Renal cortical epithelial cell (primary cell): ENCODE measurements around the gene ABCC4. TPM values are rescaled to one million over a fixed set of nuclear protein-coding genes. Genes with fewer than 3 reads are reported as not detected.
"Not testable (repeated sequence)": the region's sequence is repeated elsewhere in the genome, so short reads cannot be mapped to it uniquely, and the experiment has no call there.

ENCODE experiments used
- DNase-seq: peaks from one replicate; pipeline ENCODE4 v3.0.0-alpha.2; 2011; ENCODE audit warnings: low read depth
- total RNA-seq: library from RNA; depleted of rRNA; stranded (reverse); fragments of >200 nt; gene quantifications from 2 replicates; pipeline ENCODE4 v1.2.3, GENCODE V29; 2014

Gene ABCC4
- total RNA-seq, 1 donor from 2014 or later: 145 TPM

DNA sequence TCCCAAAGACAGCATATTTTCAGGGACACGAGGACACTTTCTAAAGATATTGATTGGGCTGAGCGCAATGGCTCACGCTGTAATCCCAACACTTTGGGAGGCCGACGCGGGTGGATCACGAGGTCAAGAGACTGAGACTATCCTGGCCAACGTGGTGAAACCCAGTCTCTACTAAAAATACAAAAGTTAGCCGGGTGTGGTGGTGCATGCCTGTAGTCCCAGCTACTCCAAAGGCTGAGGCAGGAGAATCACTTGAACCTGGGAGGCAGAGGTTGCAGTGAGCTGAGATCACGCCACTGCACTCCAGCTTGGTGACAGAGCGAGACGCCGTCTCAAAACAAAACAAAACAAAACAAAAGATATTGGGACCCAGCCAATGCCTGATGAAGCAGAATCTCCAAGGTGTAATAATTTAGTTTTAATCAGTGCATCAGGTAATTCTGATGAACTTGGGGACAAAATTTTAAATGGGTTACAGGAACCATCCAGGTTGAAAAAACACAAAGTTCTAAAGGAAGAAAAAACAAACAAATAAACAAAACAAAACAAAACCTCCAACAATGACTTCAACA is 100.8 kb downstream of the ABCC4 start:
- not testable (repeated sequence) for DNase-seq

DNA sequence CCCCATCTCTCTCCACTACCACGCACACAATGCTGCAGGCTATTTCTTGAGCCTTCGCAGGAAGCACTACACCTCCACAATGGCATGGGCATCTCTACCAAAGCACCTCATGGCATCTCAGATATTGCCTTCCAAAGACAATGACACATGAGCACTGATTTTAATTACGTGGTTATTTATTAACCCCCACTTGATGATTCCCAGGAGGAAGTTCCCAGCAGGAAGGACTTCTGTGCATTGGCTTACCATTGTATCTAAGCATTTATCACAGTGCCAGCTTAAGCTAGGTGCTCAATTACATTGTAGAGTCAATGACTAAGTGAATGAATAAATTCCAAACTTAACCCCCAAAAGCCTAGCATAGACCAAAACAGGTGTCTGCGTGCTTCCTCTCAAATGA is 101.4 kb downstream of the ABCC4 start:
- DNase-seq: peak; percentile 91

DNA sequence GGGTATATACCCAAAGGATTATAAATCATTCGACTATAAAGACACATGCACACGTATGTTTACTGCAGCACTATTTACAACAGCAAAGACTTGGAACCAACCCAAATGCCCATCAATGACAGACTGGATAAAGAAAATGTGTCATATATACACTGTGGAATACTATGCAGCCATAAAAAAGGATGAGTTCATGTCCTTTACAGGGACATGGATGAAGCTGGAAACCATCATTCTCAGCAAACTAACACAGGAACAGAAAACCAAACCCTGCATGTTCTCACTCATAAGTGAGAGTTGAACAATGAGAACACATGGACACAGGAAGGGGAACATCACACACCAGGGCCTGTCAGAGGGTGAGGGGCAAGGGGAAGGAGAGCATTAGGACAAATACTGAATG is 102.6 kb downstream of the ABCC4 start:
- not testable (repeated sequence) for DNase-seq

DNA sequence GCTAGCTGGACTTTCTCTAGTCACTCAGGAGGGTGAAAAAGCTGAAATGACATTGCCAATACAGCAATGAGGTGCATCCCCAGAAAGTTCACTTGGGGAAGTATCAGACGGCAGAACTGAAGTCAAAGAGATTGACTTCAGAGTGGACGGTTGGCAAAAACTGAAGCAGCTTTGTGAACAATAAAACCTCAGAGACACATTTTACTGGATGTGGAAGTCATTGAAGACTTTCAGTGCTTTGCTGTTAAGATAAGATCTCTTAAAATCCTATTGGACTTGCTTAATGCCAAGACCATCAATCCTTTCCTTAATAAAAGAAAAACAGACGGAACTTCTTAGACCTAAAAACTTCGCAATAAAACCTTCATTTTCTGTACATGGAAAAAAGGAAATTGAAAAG is 103.7 kb downstream of the ABCC4 start:
- DNase-seq: no peak

DNA sequence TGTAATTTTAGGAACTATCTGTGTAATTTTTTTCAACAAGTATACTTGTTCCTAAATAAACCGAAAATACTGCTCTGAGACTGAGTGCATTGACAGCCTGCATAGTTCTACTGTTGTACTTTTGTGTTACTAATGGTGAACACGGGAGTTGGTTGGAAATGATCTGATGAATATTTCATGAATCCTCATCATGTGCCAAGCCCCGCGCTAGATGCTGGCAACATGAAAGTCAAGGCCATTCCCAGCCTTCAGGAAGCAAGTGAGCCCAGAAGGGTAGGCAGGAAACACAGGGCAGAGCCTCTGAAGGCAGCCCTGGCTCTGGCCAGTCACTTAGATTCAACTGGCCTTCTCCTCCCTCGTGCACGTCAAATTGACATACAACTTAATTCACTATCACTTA is 106.1 kb downstream of the ABCC4 start:
- DNase-seq: peak; percentile 51

DNA sequence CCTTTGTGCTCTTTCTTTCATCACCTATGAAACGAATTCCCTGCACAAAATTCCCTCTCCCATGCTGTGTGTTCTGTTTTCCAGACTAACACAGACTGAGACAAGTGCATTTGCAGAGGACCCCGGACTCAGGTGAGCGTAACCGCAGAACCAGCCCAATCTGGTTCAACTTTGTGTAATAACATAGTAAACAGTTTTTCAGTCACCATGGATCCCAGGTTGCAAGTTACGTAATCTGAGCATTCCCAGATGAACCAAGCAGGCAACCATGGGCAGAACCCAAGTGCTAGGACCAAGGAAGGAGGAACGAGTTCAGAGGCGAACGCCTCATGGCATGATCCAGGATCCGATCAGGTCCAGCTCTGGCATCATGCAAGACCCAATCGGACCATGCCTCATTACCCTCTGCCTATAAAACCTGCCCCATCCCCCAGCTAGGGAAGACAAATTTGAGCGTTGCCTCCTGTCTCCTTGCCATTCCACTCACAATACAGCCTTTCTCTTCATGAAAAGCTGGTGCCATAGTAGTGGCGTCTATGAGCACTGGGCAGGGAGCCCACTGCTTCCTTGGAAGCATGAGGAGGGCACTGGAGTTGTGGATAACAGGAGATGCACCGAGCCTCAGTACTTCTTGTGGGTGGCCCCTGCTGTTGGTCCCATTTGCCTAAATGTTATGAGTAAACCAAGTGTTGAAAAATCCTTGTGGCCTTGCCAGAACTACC is 107.6 kb downstream of the ABCC4 start:
- peak; percentile 88 for DNase-seq

DNA sequence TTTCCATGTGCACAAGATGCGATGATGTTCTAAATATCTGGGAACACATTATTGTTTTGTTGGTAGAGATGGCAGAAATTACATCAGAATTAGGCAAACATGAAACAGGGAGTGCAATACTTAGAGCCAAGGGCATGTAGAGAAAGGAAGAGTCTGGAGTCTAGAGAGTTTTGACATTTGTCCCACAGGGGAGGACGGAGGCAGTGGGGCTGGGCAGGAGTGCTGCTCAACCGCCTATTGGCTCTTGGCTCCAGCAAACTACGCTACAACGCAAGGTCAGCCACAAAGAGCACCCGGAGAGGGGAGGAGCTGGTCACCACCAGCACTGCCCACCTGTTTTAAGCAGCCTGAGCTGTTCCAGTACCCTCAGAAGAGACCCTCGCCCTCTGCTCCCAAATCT is 108.3 kb downstream of the ABCC4 start:
- no peak for DNase-seq

DNA sequence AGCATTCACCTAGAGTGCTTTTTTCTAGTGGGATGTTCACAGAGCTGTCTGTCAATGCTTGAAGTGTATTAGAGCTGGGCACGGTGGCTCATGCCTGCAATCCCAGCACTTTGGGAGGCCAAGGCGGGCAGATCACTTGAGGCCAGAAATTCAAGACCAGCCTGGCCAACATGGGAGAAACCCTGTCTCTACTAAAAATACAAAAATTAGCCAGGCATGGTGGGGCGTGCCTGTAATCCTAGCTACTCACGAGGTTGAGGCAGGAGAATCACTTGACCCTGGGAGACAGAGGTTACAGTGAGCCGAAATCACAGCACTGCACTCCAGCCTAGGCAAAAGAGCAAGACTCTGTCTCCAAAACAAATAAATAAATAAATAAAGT is 108.7 kb downstream of the ABCC4 start:
- not testable (repeated sequence) for DNase-seq

DNA sequence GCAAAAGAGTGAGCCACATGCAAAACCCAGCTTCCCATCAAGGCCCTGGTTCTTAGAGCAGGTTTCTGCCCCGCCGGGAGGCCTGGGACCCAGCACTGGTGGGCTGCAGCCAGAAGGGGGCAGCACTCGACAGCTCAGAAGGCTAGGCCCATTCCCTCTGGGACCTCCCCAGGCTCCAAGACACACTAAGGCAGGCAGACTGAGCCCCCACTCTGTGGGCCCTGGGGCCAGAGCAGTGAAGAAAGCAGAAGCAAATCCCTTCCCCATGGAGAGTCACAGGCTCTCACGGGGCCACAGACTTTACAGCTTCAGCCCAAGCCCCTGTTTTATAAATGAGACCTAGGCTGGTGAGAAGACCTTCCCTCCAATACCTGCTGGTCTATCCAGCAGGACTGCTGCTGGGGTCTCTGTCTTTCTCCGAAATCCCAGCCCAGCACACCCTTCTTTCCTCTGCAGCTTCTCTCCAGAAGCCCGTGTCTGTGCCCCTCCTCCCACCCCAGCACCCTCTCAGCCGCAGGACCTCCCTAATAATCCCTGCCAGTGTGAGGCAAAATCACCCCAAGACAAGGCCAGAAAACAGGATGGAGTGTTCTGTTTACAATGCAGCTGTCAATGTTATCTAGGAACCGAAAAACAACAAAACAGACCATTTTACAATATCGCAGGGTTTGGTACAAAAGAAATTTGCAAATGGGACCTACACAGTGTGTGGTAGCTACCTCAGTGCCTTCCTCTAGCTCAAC is 109.3 kb downstream of the ABCC4 start:
- peak; percentile 64 for DNase-seq

DNA sequence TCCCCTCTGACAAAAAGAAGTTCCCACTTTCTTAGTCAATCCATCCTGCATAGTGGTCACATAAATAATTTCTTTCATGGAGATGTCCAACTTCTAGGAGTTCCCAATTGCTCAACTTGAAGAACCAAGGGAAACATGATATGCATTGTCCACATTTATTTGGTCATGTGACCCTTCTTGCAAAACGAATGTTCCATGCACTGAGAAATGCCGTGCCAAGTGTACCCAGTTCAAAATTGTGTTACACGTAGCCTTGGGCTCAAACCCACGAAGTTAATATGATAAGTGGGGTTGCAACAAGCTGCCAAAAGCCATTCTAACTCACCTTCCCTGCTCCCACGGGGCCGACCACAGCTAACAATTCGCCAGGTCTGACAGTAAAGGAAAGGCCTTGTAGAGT is 113.1 kb downstream of the ABCC4 start:
- peak; percentile 16 for DNase-seq

DNA sequence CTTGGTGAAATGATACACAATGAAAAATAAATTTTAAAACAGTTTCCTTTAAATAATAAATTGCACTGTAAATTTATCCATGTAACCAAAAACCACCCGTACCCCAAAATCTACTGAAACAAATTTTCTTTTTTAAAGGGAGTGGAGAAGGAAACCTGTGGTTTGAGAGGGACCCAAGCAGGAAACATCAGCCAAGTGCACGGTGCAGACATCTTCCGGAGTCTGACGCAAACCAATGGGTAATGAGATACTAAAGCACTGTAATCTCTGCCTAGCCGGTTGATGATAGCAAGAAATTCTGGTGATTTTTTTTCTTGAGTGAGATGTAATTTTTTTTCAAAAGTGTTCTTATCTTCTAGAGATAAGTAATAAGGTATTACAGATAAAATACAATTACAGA is 115.4 kb downstream of the ABCC4 start:
- no peak for DNase-seq

DNA sequence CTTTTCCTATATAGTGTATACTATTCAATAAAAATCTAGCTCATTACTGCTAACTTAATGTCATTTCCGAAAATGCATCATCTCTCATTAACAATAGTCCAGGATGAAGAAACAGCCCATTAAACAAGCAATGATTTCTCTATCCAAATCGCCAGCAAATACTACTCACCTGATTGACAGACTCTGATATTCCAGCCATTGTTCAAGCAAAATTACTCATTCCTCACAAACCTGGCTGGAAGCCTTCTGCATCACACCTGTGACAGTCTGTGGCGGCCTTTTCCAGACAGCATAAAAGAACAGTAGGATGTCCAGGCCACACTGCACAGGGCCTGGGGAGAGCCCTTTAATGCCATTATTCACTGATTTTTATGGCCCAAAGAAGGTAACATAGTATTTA is 115.9 kb downstream of the ABCC4 start:
- DNase-seq: no peak

DNA sequence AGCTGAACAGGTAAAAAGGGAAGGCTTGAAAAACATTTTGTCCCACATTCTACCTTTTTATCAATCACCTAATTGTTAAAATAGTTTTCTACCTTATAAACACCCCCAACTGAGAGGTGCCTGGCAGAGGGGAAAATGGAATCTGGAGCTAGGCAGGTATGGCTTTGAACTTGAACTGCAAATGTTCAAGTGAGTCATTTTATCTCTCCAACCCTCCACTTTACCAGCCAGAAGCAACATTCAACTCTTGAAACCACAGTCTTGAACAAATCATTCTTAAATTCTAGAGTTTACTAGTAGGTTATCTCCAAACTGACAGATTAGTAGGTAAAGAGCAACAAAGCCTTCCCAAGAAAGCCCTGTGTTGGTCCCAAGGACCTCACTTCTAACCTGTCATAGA is 116.9 kb downstream of the ABCC4 start:
- no peak for DNase-seq

DNA sequence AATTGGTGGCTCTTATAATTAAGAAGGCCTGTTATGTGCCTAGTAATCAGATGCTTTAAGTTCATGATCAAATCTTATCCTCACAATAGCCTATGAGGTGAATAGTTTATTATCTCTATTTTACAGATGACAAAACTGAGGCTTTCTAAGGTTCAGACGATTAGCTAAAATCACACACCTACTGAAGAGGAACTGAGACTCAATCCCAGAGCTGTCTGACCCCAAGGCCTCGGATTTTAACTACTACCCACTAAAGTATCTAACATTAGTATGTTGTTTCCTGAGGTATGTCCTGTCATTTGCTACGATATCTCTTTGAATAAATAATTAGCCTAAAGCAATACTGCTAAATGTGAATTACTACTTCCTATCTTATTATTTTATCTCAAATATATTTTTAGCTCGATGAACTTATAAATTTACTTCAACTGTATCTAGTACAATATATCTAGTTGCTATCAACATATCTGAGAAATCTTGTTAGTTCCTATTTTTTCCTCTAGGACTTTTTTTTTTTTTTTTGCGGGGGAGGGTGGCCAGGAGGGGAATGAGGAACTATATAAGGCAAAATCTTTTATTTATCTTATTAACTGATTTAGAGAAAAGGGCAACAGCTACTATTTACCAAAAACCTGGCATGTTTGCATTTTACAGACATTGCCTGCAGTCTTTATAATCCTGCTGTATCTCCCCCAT is 118.5 kb downstream of the ABCC4 start:
- no peak for DNase-seq

DNA sequence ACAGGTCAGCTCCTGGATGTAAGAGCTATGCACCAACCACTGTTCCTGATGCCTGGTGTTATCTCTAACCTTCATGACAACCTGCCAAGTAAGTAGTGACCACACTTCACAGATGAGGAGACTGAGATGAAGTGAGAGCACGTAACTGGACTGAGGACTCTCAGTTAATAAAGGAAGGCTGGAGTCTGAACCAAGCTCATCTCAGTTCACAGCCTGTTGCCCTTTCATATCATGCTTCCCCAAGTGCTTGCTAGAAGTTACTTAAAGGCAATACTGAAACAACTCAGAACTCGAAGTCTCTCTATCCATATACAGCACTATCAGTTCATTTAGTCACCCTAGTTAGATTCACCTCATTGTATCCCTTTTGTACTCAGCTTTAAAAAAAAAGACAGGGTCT is 119.7 kb downstream of the ABCC4 start:
- DNase-seq: no peak

DNA sequence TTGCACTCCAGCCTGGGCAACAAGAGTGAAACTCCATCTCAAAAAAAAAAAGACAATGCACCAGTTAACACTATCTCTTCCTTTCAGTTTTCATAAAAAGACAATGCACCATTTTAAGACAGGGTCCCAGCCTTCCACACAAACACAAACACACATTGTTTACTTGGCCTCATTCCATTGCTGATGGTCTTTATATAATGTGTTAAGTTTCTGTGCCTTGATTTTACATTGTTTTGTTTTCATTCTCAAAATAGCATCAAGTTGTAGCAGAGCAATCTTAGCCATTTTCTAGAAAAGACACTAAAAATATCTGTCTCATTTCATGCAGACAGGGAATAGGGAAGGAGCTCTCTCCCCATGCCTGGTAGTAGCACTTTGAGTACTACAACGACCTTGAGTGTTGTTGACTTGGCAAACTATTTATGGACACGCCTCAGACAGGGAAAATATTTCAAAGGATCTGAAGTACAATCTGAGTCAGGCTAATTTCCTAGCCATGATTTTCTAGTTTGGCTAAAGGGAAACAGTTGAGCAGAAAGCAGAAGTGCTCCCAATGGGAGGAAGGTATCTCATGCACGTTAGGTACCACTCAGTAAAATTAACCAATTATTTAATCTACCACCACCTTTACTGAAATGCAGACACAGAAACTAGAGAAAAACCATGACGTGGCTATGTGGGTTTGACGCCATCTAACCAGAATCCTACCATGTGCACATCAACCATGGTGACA is 120.6 kb downstream of the ABCC4 start:
- DNase-seq: peak; percentile 17

DNA sequence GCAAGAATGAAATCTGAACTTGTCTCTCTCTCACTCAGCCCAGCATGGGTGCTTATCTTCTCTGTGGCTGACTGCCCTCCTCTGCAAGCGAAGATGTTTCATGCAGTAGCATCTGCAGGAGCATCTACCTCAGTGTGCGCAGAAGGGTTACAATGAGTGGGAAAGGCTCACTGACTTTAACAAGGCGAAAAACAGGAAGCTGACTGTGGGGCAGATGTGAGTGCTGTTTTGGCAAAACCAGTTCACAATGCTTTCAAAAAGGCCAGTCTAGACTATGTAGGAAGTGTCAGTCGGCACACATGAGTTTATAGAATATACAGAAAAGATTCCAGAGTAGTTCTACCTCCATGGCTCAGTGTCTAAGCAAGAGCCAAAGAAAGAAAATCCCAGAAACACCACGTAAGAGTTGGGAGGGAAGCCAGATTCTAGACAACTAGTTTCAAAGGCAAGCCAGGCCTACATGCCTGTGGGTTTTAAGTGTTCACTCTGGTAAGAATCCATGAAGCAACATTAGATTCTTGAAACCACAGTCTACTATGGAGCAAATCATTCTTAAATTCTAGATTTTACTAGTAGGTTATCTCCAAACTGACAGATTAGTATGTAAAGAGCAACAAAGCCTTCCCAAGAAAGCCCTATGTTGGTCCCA is 124.5 kb downstream of the ABCC4 start:
- no peak for DNase-seq

DNA sequence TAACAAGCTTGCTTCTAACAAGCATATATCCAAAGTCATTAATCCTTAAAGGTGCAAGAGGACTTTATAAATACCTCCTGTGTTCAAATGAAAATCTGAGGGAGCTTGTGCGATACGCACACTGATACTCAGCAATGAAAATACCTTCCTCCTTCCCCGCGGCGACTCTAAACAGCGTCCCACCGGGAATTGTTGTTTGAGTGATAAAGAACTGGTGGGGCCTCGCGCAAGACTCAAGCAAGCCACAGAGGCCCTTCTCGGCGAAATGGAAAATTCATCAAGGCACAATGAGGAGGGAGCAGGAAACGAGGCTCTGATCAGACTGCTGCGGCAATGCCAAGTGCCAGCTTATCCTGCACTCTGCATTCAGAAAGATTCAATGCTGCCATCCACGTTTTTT is 126.7 kb downstream of the ABCC4 start:
- no peak for DNase-seq

DNA sequence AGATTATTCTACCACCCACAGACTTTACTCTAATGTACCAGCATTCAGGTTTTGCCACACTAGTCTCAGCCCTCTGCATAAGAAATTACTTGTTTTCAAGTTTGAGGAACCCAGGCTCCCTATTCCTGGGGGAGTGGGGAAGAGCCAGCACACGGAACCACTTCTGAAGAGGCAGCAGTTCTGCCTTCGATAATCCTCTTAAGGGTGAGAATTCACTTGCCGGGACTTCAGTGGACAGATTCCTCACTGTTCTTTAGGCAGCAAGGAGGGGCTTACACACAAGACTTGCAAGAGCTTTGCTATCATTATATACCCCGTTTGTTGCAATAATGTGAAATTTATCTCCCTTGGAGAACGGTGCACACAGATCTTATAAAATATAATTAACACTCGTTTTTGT is 133.1 kb downstream of the ABCC4 start:
- DNase-seq: no peak

DNA sequence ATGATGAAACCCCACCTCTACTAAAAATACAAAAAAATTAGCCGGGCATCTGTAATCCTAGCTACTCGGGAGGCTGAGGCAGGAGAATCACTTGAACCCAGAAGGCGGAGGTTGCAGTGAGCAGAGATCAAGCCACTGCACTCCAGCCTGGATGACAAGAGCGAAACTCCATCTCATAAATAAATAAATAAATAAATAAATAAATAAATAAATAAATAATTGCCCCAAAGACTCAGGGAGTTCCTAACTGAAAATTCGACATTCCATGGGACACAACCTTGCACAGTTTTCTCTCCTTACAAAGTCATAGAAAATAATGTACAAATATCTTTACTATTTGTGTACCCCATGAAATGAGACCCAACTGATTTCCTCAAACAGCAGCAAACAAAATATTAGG is 134.2 kb downstream of the ABCC4 start:
- DNase-seq: not testable (repeated sequence)

DNA sequence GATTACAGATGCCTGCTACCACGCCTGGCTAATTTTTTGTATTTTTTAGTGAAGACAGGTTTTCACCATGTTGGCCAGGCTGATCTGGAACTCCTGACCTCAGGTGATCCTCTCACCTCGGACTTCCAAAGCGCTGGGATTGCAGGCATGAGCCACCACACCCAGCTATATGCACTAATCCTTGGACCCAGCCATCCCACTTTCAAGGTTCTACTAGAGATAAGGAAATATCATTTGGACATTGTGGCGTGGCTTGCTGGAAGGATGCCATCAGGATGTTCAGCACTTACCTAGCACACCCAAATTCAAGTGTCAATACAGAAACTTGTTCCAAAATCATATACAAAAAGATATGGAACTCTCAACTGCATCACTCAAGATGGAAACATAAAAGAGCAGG is 136.4 kb downstream of the ABCC4 start:
- no peak for DNase-seq
